Right atrium auricular region (tissue), 2 donors: ENCODE data around the gene CHN1. TPM values are rescaled to one million over a fixed set of nuclear protein-coding genes. Genes with fewer than 3 reads are reported as not detected.

Experiments used
- DNase-seq: peaks from one replicate; pipeline ENCODE4 v3.0.0-alpha.2; 2019; ENCODE audit warnings: low spot score
- H3K27ac ChIP-seq, 2 donors: fragments of 200-600 bp; sonication (generic); 1 replicate in 1 of 2; 2 replicates in 1 of 2; pipeline ENCODE4 v1.5.1; 2016 to 2019
- H3K27me3 ChIP-seq, 2 donors: fragments of 200-600 bp; sonication (generic); one replicate each; pipeline versions ENCODE4 v1.5.1 to v1.6.0; 2017 to 2019
- H3K36me3 ChIP-seq: fragments of 200-600 bp; sonication (generic); one replicate; pipeline ENCODE4 v1.5.1; 2016
- H3K4me1 ChIP-seq, 2 donors: fragments of 200-600 bp; sonication (generic); one replicate each; pipeline versions ENCODE4 v1.5.1 to v1.6.0; 2017 to 2019
- H3K4me3 ChIP-seq, 2 donors: fragments of 200-600 bp; sonication (generic); 1 replicate in 1 of 2; 2 replicates in 1 of 2; pipeline ENCODE4 v1.5.1; 2017 to 2019; ENCODE audit warnings: mild to moderate bottlenecking in 1 of 2, moderate library complexity in 1 of 2
- H3K9me3 ChIP-seq, 2 donors: fragments of 200-600 bp; sonication (generic); one replicate each; pipeline ENCODE4 v1.5.1; 2019
- total RNA-seq, 2 donors: library from RNA; depleted of rRNA; stranded (reverse); fragments of >200 nt; gene quantifications; one replicate each; pipeline ENCODE4 v1.1.0, GENCODE V29; 2016
- TF ChIP-seq, protein P1 (sequence below), 2 donors: fragments of 200-600 bp; sonication (generic); IDR thresholded peaks; one replicate each; pipeline ENCODE4 v1.5.1; 2019; ENCODE audit warnings: antibody characterized with exemption in 2 of 2

The CHN1 gene
- total RNA-seq, 2 donors from 2014 or later: 4.1 to 9.3 TPM

DNA sequence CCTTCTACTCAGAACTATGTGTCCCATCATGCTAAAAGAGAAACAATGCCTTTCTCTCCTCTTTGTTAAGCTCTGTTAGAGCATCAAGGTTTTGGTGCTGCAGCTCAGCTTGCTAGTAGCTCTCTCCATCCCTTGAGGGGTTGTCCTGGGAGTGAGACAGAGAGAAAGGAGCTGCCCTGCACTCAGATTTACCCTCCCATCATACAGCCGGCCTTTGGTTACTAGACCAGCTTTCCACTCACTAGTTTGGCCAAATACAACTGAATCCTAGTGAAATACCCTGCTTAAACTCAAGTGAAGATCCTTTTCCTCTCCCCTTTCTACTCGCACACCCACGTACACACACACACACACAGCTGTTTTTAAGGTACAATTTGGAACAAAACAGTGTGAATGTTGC is 2.3 kb upstream of the CHN1 start:
- H3K27ac ChIP-seq: no peak overlapping the region
- no peaks in the 10 kb centered on the region for H3K4me1 ChIP-seq
- TF ChIP-seq, protein P1, sequence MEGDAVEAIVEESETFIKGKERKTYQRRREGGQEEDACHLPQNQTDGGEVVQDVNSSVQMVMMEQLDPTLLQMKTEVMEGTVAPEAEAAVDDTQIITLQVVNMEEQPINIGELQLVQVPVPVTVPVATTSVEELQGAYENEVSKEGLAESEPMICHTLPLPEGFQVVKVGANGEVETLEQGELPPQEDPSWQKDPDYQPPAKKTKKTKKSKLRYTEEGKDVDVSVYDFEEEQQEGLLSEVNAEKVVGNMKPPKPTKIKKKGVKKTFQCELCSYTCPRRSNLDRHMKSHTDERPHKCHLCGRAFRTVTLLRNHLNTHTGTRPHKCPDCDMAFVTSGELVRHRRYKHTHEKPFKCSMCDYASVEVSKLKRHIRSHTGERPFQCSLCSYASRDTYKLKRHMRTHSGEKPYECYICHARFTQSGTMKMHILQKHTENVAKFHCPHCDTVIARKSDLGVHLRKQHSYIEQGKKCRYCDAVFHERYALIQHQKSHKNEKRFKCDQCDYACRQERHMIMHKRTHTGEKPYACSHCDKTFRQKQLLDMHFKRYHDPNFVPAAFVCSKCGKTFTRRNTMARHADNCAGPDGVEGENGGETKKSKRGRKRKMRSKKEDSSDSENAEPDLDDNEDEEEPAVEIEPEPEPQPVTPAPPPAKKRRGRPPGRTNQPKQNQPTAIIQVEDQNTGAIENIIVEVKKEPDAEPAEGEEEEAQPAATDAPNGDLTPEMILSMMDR (IDR thresholded peaks at IDR 0.05): no peak
- no peaks in the 10 kb centered on the region for H3K36me3 ChIP-seq
- no peaks in the 10 kb centered on the region for H3K27me3 ChIP-seq
- DNase-seq: no peak
- H3K9me3 ChIP-seq: no peaks in the 10 kb centered on the region
- no peak overlapping the region for H3K4me3 ChIP-seq

DNA sequence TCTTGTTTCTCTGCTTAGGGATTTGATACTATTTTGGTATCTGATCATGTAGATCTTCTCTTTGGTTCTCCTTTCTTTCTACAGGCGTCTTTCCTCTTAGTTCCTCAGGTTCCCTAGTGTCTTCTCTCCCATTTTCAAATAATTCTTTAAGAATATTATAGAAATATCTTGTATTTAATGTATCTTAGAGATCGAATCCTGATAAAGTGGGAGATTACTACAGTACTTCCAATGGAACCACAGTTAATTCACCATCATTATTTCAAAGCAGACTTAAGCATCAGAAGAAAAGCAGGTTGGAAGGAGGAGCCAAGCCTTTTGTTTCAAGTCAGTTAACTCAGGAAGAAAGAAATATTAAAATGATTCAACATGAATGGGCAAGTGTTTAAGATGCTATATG is 1.1 kb upstream of the CHN1 start:
- Histone ChIP-seq H3K4me3 (no peak overlapping the region), H3K4me1 (no peaks in the 10 kb centered on the region), H3K27me3 (no peaks in the 10 kb centered on the region), H3K9me3 (no peaks in the 10 kb centered on the region), H3K36me3 (no peaks in the 10 kb centered on the region), H3K27ac (no peak overlapping the region)
- no peak for DNase-seq
- TF ChIP-seq, protein P1 (IDR thresholded peaks at IDR 0.05): no peak

DNA sequence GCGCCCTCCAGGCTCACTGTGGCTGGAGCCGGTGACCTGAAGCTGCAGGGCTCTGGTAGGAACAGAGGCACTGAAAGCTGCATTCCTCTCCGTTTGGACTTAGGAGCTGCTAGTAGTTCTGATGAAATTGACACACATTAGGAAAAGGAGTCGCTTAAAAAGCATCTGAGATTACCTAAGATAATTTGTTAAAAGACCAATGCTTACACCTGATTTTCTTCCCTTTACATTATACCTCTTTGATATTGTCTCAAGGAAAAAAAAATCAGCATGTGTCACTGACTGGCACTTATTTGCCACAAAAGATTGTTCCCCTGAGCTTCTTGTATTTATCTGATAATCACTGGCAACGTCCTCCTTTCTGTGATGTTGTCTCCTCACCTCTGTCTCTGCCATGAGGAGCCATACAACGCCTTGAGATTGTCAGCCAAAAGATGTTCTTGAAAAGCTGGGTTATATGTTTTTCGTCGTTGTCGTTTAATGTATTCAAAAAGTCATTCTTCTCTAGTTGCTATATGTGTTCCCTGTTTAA is 618 bp upstream of the CHN1 start:
- H3K27ac ChIP-seq: peak overlapping the region; percentile 71 to 81
- no peaks in the 10 kb centered on the region for H3K9me3 ChIP-seq
- H3K4me1 ChIP-seq: no peaks in the 10 kb centered on the region
- no peaks in the 10 kb centered on the region for H3K27me3 ChIP-seq
- H3K4me3 ChIP-seq: peak overlapping the region; percentile 65 to 73
- no peak for DNase-seq
- TF ChIP-seq, protein P1 (IDR thresholded peaks at IDR 0.05): no peak
- H3K36me3 ChIP-seq: no peaks in the 10 kb centered on the region

DNA sequence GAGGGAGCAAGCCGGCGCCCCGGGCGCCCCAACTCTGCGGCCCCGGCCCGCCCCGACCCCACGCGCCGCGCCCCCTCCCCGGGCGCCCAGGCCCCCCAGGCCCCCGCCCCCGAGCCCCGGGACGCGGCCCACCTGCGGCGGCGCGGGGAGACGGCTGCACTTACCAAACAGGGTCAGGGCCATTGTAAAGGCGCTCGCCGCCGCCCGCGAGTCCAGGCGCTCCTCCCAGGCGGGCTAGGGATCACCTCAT is 526 bp downstream of the CHN1 start:
- H3K9me3 ChIP-seq: no peaks in the 10 kb centered on the region
- TF ChIP-seq, protein P1 (IDR thresholded peaks at IDR 0.05): no peak
- no peaks in the 10 kb centered on the region for H3K36me3 ChIP-seq
- H3K4me3 ChIP-seq: peak overlapping the region; percentile 65 to 73
- H3K27me3 ChIP-seq: no peaks in the 10 kb centered on the region
- H3K4me1 ChIP-seq: no peaks in the 10 kb centered on the region
- DNase-seq: no peak
- H3K27ac ChIP-seq: peak overlapping the region; percentile 71 to 81

DNA sequence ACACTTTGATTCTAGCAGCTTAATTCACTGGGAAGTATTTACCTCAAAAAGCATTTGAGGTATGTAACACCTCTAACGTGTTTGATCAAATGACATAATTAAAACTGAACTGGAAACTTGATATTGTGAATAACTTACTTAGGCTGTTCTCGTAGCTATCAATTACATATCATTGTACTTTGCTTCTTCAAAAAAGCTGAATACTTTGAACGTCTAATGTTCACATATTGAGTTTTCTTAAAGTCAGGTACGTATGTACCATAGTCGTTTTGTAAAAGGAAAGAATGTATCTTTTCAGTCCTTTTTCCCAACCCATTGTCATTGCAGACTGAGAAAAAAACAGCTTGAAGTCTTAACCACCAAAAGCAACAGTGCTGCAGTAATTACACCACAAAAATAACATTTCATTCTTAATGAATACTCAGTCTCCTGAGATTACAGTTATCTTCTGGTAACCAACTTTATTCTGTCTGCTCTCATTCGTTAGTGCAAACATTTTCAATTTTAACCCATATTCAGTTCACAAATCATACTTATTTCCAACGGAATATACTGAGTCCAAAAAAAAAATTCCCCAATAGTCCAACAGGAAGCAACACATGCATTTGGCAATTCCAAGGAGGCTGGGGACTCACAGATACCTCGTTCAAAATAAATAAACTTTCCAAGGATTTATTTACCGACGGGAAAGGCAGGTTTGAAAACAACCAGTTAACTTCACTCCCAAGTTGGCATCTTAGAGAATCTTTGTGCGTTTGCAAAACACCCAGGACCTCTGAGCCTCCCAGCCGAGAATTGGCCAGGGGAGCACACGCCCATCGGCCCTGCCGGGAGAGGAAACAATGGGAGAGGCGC is 1.1 kb downstream of the CHN1 start:
- Histone ChIP-seq H3K27me3 (no peaks in the 10 kb centered on the region), H3K4me1 (no peaks in the 10 kb centered on the region), H3K4me3 (peak overlapping the region; percentile 65 to 73), H3K9me3 (no peaks in the 10 kb centered on the region), H3K36me3 (no peaks in the 10 kb centered on the region), H3K27ac (peak overlapping the region in 1 of 2 donors; percentile 13)
- TF ChIP-seq, protein P1 (IDR thresholded peaks at IDR 0.05): no peak
- no peak for DNase-seq
